Pancreas (tissue), 10 donors: ENCODE data around the gene PLXDC2. TPM values are rescaled to one million over a fixed set of nuclear protein-coding genes. Genes with fewer than 3 reads are reported as not detected.

Experiments used
- ATAC-seq, 4 donors: fragments of 200-7000 bp; cut with Tn5 transposase; one replicate each; pipeline versions ENCODE4 v1.8.0 to v1.9.1; 2020; ENCODE audit warnings: mild to moderate bottlenecking in 4 of 4, moderate library complexity in 4 of 4
- DNase-seq, 6 donors: peaks; one replicate each; pipeline ENCODE4 v3.0.0-alpha.2; 2020
- FAIRE-seq: peaks from 2 replicates; lab custom pipeline; 2012; peaks lifted over from hg19 to GRCh38; lab: Jason Lieb, UNC
- H3K27ac ChIP-seq, 4 donors: fragments of 200-600 bp; sonication (generic); 1 replicate in 3 of 4; 2 replicates in 1 of 4; pipeline versions ENCODE4 v1.5.0 to v1.8.0; 2020
- H3K27me3 ChIP-seq, 4 donors: fragments of 200-600 bp; one replicate each; pipeline ENCODE4 v1.8.0; 2021
- H3K36me3 ChIP-seq, 3 donors: fragments of 200-600 bp; sonication (generic) in 1 of 3; one replicate each; pipeline versions ENCODE4 v1.5.0 to v1.8.0; 2020 to 2021
- H3K4me1 ChIP-seq, 3 donors: fragments of 200-600 bp; one replicate each; pipeline ENCODE4 v1.8.0; 2021
- H3K4me3 ChIP-seq, 4 donors: fragments of 200-600 bp; sonication (generic) in 2 of 4; one replicate each; pipeline versions ENCODE4 v1.5.0 to v1.8.0; 2020 to 2021
- H3K9me3 ChIP-seq, 4 donors: fragments of 200-600 bp; one replicate each; pipeline ENCODE4 v1.8.0; 2021
- WGBS, 2 donors: extraction: QIAGEN DNeasy Blood & Tissue Kit; methylation state at CpG; one replicate each; pipeline ENCODE4 v1.1.7; 2013; 5-methylcytosine and 5-hydroxymethylcytosine counted together
- intact Hi-C, 3 donors: fragments of 100-400 bp; cut with DNase I; formaldehyde crosslinking; loops; one replicate each; pipeline versions ENCODE4 v1.11.1 to v1.14.2; 2022
- polyA plus RNA-seq, 2 donors: library from polyadenylated mRNA; stranded (reverse); fragments of 200-250 nt; gene quantifications; one replicate each; pipeline ENCODE4 v1.2.3, GENCODE V29; 2013
- total RNA-seq, 6 donors: library from RNA; stranded (reverse); fragmentation: NEBNext Ultra II Directional in 4 of 6; extraction: Animal tissue kit (Norgen Biotek cat#: 25700) in 4 of 6; gene quantifications; one replicate each; pipeline versions ENCODE4 v1.2.1 to v1.2.4, GENCODE V29; 2021 to 2023
- TF ChIP-seq, protein P1 (sequence below), 4 donors: fragments of 200-600 bp; sonication (generic) in 3 of 4; IDR thresholded peaks; one replicate each; pipeline versions ENCODE4 v1.5.0 to v1.8.0; 2021; ENCODE audit warnings: antibody characterized with exemption in 4 of 4
- donor health status: healthy with polysubstance abuse.
- donor health status: DM: no; HTN: no; CAD: no; lungs with moderate emphysema.
- donor health status: DM: no; HTN: no; CAD: no.
- donor health status: control.
- donor health status: control.
- donor health status: Bipolar disorder and iron deficiency.
- donor health status: DM: yes; HTN: yes; CAD: no.
- donor health status: DM: no; HTN: no; CAD: no.
- donor health status: DM: no; HTN: no; CAD: no.
- donor health status: DM: yes; HTN: yes; CAD: no.

PLXDC2 gene
- total and polyA plus RNA-seq, 8 donors: 1.5 to 48.5 (median 4.3) TPM

- Histone ChIP-seq H3K4me3 (no peak overlapping the region), H3K27me3 (no peaks in the 10 kb centered on the region), H3K36me3 (no peaks in the 10 kb centered on the region), H3K27ac (no peak overlapping the region), H3K4me1 (no peaks in the 10 kb centered on the region), H3K9me3 (no peaks in the 10 kb centered on the region)
- FAIRE-seq (no peak), DNase-seq (no peak), ATAC-seq (no peak)
- intact Hi-C loops: no loop called here
- 70 to 87% methylated on average over 5 of the region's 5 CpGs for WGBS, 2 donors
- TF ChIP-seq, protein P1, sequence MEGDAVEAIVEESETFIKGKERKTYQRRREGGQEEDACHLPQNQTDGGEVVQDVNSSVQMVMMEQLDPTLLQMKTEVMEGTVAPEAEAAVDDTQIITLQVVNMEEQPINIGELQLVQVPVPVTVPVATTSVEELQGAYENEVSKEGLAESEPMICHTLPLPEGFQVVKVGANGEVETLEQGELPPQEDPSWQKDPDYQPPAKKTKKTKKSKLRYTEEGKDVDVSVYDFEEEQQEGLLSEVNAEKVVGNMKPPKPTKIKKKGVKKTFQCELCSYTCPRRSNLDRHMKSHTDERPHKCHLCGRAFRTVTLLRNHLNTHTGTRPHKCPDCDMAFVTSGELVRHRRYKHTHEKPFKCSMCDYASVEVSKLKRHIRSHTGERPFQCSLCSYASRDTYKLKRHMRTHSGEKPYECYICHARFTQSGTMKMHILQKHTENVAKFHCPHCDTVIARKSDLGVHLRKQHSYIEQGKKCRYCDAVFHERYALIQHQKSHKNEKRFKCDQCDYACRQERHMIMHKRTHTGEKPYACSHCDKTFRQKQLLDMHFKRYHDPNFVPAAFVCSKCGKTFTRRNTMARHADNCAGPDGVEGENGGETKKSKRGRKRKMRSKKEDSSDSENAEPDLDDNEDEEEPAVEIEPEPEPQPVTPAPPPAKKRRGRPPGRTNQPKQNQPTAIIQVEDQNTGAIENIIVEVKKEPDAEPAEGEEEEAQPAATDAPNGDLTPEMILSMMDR (IDR thresholded peaks at IDR 0.05): no peak
These were observed 90.0 kb downstream of the PLXDC2 start for GRCh38 chr10:19906108-19906791.

GRCh38 chr10:19908991-19909696 is 92.9 kb downstream of the PLXDC2 start:
- no peaks in the 10 kb centered on the region for H3K9me3 ChIP-seq
- no peaks in the 10 kb centered on the region for H3K4me1 ChIP-seq
- intact Hi-C loops: no loop called here
- no peak overlapping the region for H3K4me3 ChIP-seq
- no peak overlapping the region for H3K27ac ChIP-seq
- ATAC-seq: no peak
- 11 to 25% methylated on average over 3 of the region's 3 CpGs for WGBS, 2 donors
- DNase-seq: no peak
- FAIRE-seq: no peak
- H3K27me3 ChIP-seq: no peaks in the 10 kb centered on the region
- no peaks in the 10 kb centered on the region for H3K36me3 ChIP-seq
- TF ChIP-seq, protein P1 (IDR thresholded peaks at IDR 0.05): no peak

DNA sequence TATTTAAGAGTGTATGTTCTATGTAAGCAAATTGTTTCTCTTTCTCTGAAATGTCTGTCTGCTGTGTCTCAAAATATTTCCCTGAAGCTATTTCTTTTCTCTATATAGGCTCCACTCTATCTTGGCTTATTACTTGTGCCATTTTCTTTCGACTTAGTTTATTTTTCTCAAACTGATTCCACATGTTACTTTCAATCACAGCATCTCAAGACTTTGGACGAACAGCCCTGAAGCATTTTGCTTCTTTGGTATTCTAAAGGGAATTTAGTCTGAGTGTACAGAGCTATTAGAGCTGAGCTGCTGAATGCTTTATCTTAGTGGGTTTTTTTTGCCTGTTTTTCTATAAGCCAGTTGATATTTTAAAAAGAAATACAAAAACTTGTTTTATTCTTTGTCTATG is 95.7 kb downstream of the PLXDC2 start:
- no peaks in the 10 kb centered on the region for H3K4me1 ChIP-seq
- intact Hi-C loops: no loop called here
- no peak for DNase-seq
- H3K36me3 ChIP-seq: no peaks in the 10 kb centered on the region
- H3K4me3 ChIP-seq: no peak overlapping the region
- TF ChIP-seq, protein P1 (IDR thresholded peaks at IDR 0.05): no peak
- WGBS, 2 donors: 47 to 54% methylated on average over 2 of the region's 2 CpGs
- H3K27me3 ChIP-seq: no peaks in the 10 kb centered on the region
- no peak for FAIRE-seq
- H3K27ac ChIP-seq: no peak overlapping the region
- ATAC-seq: no peak
- H3K9me3 ChIP-seq: no peaks in the 10 kb centered on the region

DNA sequence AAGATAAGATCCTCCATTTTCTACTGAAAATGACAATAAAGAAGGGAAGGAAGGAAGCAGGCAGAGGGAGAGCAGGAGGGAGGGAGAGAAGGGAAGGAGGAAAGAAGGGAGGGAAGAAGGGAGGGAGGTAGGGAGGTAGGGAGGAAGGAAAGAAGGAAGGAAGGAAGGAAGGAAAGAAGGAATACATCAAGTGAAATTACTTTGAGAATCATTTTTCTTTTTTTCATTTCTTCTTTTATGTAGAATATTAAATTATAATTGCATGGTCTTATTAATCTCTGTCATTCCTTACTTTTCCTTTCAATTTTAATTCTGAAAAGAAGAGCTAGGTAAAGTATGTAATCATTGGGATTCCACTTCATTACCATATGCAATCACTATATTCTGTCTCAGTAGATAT is 97.8 kb downstream of the PLXDC2 start:
- TF ChIP-seq, protein P1 (IDR thresholded peaks at IDR 0.05): no peak
- no peaks in the 10 kb centered on the region for H3K27me3 ChIP-seq
- intact Hi-C loops: no loop called here
- no peak for FAIRE-seq
- H3K36me3 ChIP-seq: no peaks in the 10 kb centered on the region
- H3K4me3 ChIP-seq: no peak overlapping the region
- ATAC-seq: no peak
- no peak overlapping the region for H3K27ac ChIP-seq
- no peak for DNase-seq
- no peaks in the 10 kb centered on the region for H3K9me3 ChIP-seq
- H3K4me1 ChIP-seq: no peaks in the 10 kb centered on the region

DNA sequence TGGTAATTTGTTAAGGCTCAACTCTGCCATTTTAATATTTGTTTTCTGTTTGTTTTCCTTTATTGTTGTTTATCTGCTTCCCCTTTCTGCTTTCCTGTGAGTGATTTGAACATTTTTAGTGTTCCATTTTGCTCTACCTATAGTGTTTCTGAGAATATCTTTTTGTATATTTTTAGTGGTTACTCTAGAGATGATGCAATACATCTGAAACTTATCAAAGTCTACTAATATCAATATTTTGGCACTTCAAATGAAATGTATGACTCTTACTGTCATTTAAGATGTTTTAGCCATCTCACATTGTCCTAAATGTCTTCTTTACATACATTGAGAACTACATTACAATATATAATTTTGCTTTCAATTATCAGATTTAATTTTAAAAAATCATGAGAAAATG is 98.9 kb downstream of the PLXDC2 start:
- ATAC-seq: no peak
- no peaks in the 10 kb centered on the region for H3K4me1 ChIP-seq
- no peak for DNase-seq
- TF ChIP-seq, protein P1 (IDR thresholded peaks at IDR 0.05): no peak
- no peak overlapping the region for H3K27ac ChIP-seq
- FAIRE-seq: no peak
- intact Hi-C loops: no loop called here
- H3K9me3 ChIP-seq: no peaks in the 10 kb centered on the region
- no peaks in the 10 kb centered on the region for H3K27me3 ChIP-seq
- no peak overlapping the region for H3K4me3 ChIP-seq
- no peaks in the 10 kb centered on the region for H3K36me3 ChIP-seq
